ENCODE measurements around the gene RASGEF1C.

RASGEF1C gene

GRCh38 chr5:180179442-180180420 is 29.3 kb downstream of the RASGEF1C start:
- no peak for DNase-seq (ENCODE audit: low read depth)

GRCh38 chr5:180178531-180179441 is 30.2 kb downstream of the RASGEF1C start:
- DNase-seq (ENCODE audit: low read depth), result no peak

- DNase-seq (ENCODE audit: low read depth), result no peak
Measured at GRCh38 chr5:180176191-180176590, 32.8 kb downstream of the RASGEF1C start.

GRCh38 chr5:180175015-180175431 is 34.0 kb downstream of the RASGEF1C start:
- no peak for DNase-seq (ENCODE audit: low read depth)

GRCh38 chr5:180174587-180174972 is 34.4 kb downstream of the RASGEF1C start:
- DNase-seq (ENCODE audit: low read depth), result no peak

- DNase-seq (ENCODE audit: low read depth), result no peak
Measured at GRCh38 chr5:180173875-180174586, 35.0 kb downstream of the RASGEF1C start.

- no peak for DNase-seq (ENCODE audit: low read depth)
Measured at GRCh38 chr5:180173198-180173544, 35.8 kb downstream of the RASGEF1C start.

- no peak for DNase-seq (ENCODE audit: low read depth)
Measured at GRCh38 chr5:180172447-180173197, 36.4 kb downstream of the RASGEF1C start.

GRCh38 chr5:180171568-180172094 is 37.4 kb downstream of the RASGEF1C start:
- DNase-seq (ENCODE audit: low read depth), result no peak

- no peak for DNase-seq (ENCODE audit: low read depth)
Measured at GRCh38 chr5:180170810-180171567, 38.0 kb downstream of the RASGEF1C start.

GRCh38 chr5:180170106-180170809 is 38.8 kb downstream of the RASGEF1C start:
- DNase-seq (ENCODE audit: low read depth), result no peak

GRCh38 chr5:180169248-180170105 is 39.5 kb downstream of the RASGEF1C start:
- DNase-seq (ENCODE audit: low read depth), result no peak

- DNase-seq (ENCODE audit: low read depth), result no peak
Measured at GRCh38 chr5:180168758-180169157, 40.3 kb downstream of the RASGEF1C start.

GRCh38 chr5:180166176-180166575 is 42.8 kb downstream of the RASGEF1C start:
- DNase-seq (ENCODE audit: low read depth), result no peak

GRCh38 chr5:180162304-180162661 is 46.7 kb downstream of the RASGEF1C start:
- DNase-seq (ENCODE audit: low read depth), result no peak

GRCh38 chr5:180161420-180162303 is 47.3 kb downstream of the RASGEF1C start:
- DNase-seq (ENCODE audit: low read depth), result no peak

- no peak for DNase-seq (ENCODE audit: low read depth)
Measured at GRCh38 chr5:180160789-180161188, 48.2 kb downstream of the RASGEF1C start.

- no peak for DNase-seq (ENCODE audit: low read depth)
Measured at GRCh38 chr5:180160215-180160614, 48.8 kb downstream of the RASGEF1C start.
